DMS 273 treated with DMSO at 0.1 percent for 48 hours (cell line): ENCODE measurements around the gene ARCN1.

Source experiments
- DNase-seq: peaks from one replicate; lab custom pipeline; 2025; lab: John Stamatoyannopoulos, UW

Gene ARCN1

GRCh38 chr11:118639899-118640298 is 67.7 kb downstream of the ARCN1 start:
- no peak for DNase-seq

GRCh38 chr11:118640332-118641154 is 68.3 kb downstream of the ARCN1 start:
- no peak for DNase-seq

GRCh38 chr11:118641397-118642019 is 69.3 kb downstream of the ARCN1 start:
- no peak for DNase-seq

- DNase-seq, result no peak
Measured at GRCh38 chr11:118643142-118643994, 71.2 kb downstream of the ARCN1 start.

- DNase-seq, result no peak
Measured at GRCh38 chr11:118643995-118644345, 71.8 kb downstream of the ARCN1 start.

- no peak for DNase-seq
Measured at GRCh38 chr11:118644496-118644895, 72.3 kb downstream of the ARCN1 start.

- DNase-seq, result no peak
Measured at GRCh38 chr11:118645066-118645715, 73.0 kb downstream of the ARCN1 start.

- no peak for DNase-seq
Measured at GRCh38 chr11:118646393-118646792, 74.2 kb downstream of the ARCN1 start.

GRCh38 chr11:118648291-118648690 is 76.1 kb downstream of the ARCN1 start:
- DNase-seq, result no peak

- DNase-seq, result no peak
Measured at GRCh38 chr11:118649941-118650340, 77.7 kb downstream of the ARCN1 start.

GRCh38 chr11:118650366-118650765 is 78.2 kb downstream of the ARCN1 start:
- DNase-seq, result no peak

- no peak for DNase-seq
Measured at GRCh38 chr11:118651820-118652219, 79.6 kb downstream of the ARCN1 start.
